T-cell (primary cell): ENCODE measurements around the gene SAFB2. TPM values are rescaled to one million over a fixed set of nuclear protein-coding genes. Genes with fewer than 3 reads are reported as not detected.
A peak's percentile ranks its signal among the peaks of the same experiment; 100 is the strongest.

Source experiments
- ATAC-seq, 4 experiments: fragments of 200-7000 bp in 3 of 4; fragments of 150-1000 bp in 1 of 4; cut with Tn5 transposase; replicated peaks in 1 of 4; 1 replicate in 3 of 4; 2 replicates in 1 of 4; pipeline ENCODE4 v1.10.0; 2021; ENCODE audit warnings: moderate library complexity in 3 of 4, mild to moderate bottlenecking in 2 of 4, moderate number of reproducible peaks in 1 of 4
- CTCF ChIA-PET, 2 donors: fragments of 300-600 bp; sonication (Branson Sonifier 250); formaldehyde crosslinking; loops; one replicate each; lab custom pipeline; 2022; ENCODE audit warnings: antibody characterized with exemption in 2 of 2; lab: Charles Lee
- POLR2A ChIA-PET, 2 donors: fragments of 300-600 bp; sonication (Branson Sonifier 250); formaldehyde crosslinking; loops; one replicate each; lab custom pipeline; 2022; ENCODE audit warnings: antibody characterized with exemption in 2 of 2; lab: Charles Lee
- DNase-seq, 35 experiments: peaks; one replicate each; pipeline versions ENCODE4 v3.0.0 to v3.0.0-alpha.2; 2013 to 2023
- H3K27ac ChIP-seq: one replicate; pipeline ENCODE4 v1.5.1; 2013; ENCODE audit warnings: low read length
- H3K27me3 ChIP-seq, 2 experiments: replicated peaks in 1 of 2; 1 replicate in 1 of 2; 2 replicates in 1 of 2; pipeline versions ENCODE4 v1.6.1 to v1.7.0; 2013; ENCODE audit warnings: low read length in 1 of 2, mixed read lengths in 1 of 2; ENCODE audit not compliant: control insufficient read depth in 2 of 2, insufficient read depth in 2 of 2; ENCODE audit errors: extremely low read depth in 1 of 2
- H3K36me3 ChIP-seq, 2 donors: 1 replicate in 1 of 2; 2 replicates in 1 of 2; pipeline versions ENCODE4 v1.6.1 to v1.7.0; 2013; ENCODE audit warnings: low read length in 1 of 2; ENCODE audit not compliant: control insufficient read depth in 2 of 2, insufficient read depth in 1 of 2; ENCODE audit errors: extremely low read depth in 1 of 2
- H3K4me1 ChIP-seq, 2 experiments: 1 replicate in 1 of 2; 2 replicates in 1 of 2; pipeline versions ENCODE4 v1.6.1 to v1.7.0; 2013; ENCODE audit warnings: low read length in 2 of 2, mixed read lengths in 1 of 2; ENCODE audit not compliant: insufficient read depth in 2 of 2, control insufficient read depth in 1 of 2; ENCODE audit errors: extremely low read depth in 1 of 2
- H3K4me3 ChIP-seq, 2 donors: 1 replicate in 1 of 2; 2 replicates in 1 of 2; pipeline versions ENCODE4 v1.5.1 to v1.7.0; 2013; ENCODE audit warnings: mild to moderate bottlenecking in 2 of 2, low read length in 1 of 2, moderate library complexity in 1 of 2; ENCODE audit not compliant: control insufficient read depth in 1 of 2; ENCODE audit errors: extremely low read depth in 1 of 2
- H3K9me3 ChIP-seq: 2 replicates; pipeline ENCODE4 v1.7.0; 2013
- H3K27ac Mint-ChIP-seq, 2 donors: one replicate each; pipeline ENCODE4 v1.8.0; 2020 to 2021; ENCODE audit warnings: mild to moderate bottlenecking in 2 of 2, mixed read lengths in 2 of 2
- H3K27me3 Mint-ChIP-seq, 2 donors: one replicate each; pipeline ENCODE4 v1.8.0; 2021 to 2022; ENCODE audit warnings: mixed read lengths in 2 of 2
- H3K36me3 Mint-ChIP-seq: one replicate; pipeline ENCODE4 v1.8.0; 2021; ENCODE audit warnings: mixed read lengths
- H3K4me1 Mint-ChIP-seq, 3 donors: one replicate each; pipeline ENCODE4 v1.8.0; 2020 to 2022; ENCODE audit warnings: mixed read lengths in 3 of 3, mild to moderate bottlenecking in 1 of 3
- H3K4me3 Mint-ChIP-seq, 3 donors: one replicate each; pipeline ENCODE4 v1.8.0; 2020 to 2022; ENCODE audit warnings: mild to moderate bottlenecking in 3 of 3, mixed read lengths in 3 of 3, moderate library complexity in 3 of 3
- H3K9me3 Mint-ChIP-seq, 3 donors: one replicate each; pipeline ENCODE4 v1.8.0; 2020 to 2022; ENCODE audit warnings: mixed read lengths in 3 of 3
- WGBS: methylation state at CpG from one replicate; pipeline ENCODE4 v1.1.5; 2013; ENCODE audit warnings: missing lambda C conversion rate; ENCODE audit not compliant: insufficient coverage; 5-methylcytosine and 5-hydroxymethylcytosine counted together
- total RNA-seq, 35 experiments: library from RNA in 6 of 35; stranded (reverse) in 6 of 35; fragments of 120-200 nt in 1 of 35; gene quantifications; one replicate each; pipeline versions ENCODE4 v1.2.1 to v1.2.4 and lab custom pipeline; 2013 to 2026

Gene SAFB2
- total RNA-seq, 5 donors from 2014 or later (not counting 1 experiment from before 2014, with no cell fraction given) = 222 to 253 (median 237) TPM

DNA sequence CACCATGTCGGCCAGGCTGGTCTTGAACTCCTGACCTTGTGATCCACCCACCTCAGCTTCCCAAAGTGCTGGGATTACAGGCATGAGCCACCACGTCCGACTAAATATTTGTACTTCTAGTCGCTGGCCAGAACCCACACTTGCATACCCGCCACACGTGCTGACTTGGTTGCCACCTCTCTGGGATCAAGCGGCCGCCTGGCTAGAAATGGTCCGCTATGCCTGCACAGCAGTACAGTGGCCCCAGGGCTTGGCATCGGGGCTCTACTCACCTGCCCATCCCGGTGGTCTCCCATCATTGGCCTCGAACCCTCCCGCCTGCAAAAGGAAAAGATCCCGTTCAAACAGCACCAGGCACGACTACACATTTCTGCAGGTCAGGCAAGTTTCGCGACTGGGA lies 31.1 kb downstream of the SAFB2 start:
- ChIA-PET POLR2A (no interaction called here), CTCF (no interaction called here)
- Mint-ChIP-seq H3K36me3 (peaks cover 57% of the 10 kb centered on the region), H3K27me3 (no peaks in the 10 kb centered on the region), H3K27ac (no peak overlapping the region), H3K4me3 (no peak overlapping the region), H3K4me1 (peaks cover 14 to 18% (median 18%) of the 10 kb centered on the region in 3 donors), H3K9me3 (no peaks in the 10 kb centered on the region)
- 95% methylated on average over 9 of the region's 17 CpGs for WGBS
- ATAC-seq = no peak
- Histone ChIP-seq H3K27ac (no peak overlapping the region), H3K4me3 (no peak overlapping the region), H3K27me3 (no peaks in the 10 kb centered on the region), H3K9me3 (no peaks in the 10 kb centered on the region), H3K4me1 (peaks cover 0 to 12% of the 10 kb centered on the region in 2 experiments), H3K36me3 (peaks cover 33 to 91% of the 10 kb centered on the region in 2 donors)
- DNase-seq = no peak

DNA sequence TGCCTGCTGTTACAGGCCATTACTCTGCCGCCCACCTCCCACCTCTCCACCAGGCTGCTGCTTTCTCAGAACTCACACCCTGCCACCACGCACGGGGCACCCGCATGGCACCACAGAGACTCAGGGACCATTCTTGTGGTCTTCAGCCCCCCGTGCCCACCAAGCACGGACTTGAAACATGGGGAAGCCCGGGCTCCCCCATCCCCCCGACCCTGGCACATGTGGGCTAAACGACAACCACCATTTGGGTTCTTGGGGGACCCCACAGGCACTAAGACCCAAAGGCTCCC lies 31.8 kb downstream of the SAFB2 start:
- ATAC-seq (no peak), DNase-seq (no peak)
- H3K27ac ChIP-seq = no peak overlapping the region
- no peak overlapping the region for H3K27ac Mint-ChIP-seq
- POLR2A ChIA-PET = no interaction called here
- 92% methylated on average over 9 of the region's 9 CpGs for WGBS
- no peak overlapping the region for H3K4me3 Mint-ChIP-seq
- peaks cover 18 to 24% (median 20%) of the 10 kb centered on the region in 3 donors for H3K4me1 Mint-ChIP-seq
- H3K9me3 ChIP-seq = no peaks in the 10 kb centered on the region
- peaks cover 54% of the 10 kb centered on the region for H3K36me3 Mint-ChIP-seq
- H3K4me1 ChIP-seq = peaks cover 0 to 19% of the 10 kb centered on the region in 2 experiments
- CTCF ChIA-PET = no interaction called here
- H3K4me3 ChIP-seq = no peak overlapping the region
- no peaks in the 10 kb centered on the region for H3K27me3 ChIP-seq
- H3K36me3 ChIP-seq = peaks cover 35 to 85% of the 10 kb centered on the region in 2 donors
- H3K27me3 Mint-ChIP-seq = no peaks in the 10 kb centered on the region
- no peaks in the 10 kb centered on the region for H3K9me3 Mint-ChIP-seq

DNA sequence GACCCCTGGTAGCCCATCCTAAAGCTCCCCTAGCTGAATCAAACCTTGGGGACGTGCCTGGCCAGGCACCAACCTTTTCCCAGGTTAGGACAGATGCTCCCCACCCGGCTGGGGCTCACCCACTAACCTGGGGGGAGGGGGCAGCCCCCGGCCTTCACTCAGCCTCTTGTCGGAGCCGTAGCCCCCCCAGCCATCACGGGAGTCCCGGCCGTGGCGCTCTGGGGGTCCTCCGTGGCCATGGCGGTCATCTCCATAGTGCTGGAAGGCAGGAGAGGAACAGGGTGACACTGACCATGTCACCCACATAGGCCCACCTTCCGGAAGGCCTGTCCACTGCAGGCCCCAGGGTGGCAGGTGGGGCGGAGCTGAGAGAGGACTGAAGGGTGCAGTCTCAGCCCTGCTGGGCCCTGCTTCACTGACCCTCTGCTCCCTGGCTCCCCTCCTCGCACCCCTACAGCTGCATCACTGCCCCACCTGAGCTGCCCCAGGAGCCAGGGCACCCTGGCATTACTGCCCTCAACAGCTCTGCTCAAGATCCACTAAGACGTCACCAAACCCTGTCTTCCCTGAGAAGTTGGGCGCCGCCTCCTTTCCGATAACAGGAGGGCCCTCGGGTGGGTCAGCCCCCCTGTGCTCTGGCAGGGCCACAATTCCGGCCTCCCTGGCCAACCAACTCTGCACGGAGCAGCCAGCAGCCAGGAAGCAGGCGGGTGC lies 32.3 kb downstream of the SAFB2 start:
- 97% methylated on average over 19 of the region's 22 CpGs for WGBS
- no peak overlapping the region for H3K4me3 Mint-ChIP-seq

DNA sequence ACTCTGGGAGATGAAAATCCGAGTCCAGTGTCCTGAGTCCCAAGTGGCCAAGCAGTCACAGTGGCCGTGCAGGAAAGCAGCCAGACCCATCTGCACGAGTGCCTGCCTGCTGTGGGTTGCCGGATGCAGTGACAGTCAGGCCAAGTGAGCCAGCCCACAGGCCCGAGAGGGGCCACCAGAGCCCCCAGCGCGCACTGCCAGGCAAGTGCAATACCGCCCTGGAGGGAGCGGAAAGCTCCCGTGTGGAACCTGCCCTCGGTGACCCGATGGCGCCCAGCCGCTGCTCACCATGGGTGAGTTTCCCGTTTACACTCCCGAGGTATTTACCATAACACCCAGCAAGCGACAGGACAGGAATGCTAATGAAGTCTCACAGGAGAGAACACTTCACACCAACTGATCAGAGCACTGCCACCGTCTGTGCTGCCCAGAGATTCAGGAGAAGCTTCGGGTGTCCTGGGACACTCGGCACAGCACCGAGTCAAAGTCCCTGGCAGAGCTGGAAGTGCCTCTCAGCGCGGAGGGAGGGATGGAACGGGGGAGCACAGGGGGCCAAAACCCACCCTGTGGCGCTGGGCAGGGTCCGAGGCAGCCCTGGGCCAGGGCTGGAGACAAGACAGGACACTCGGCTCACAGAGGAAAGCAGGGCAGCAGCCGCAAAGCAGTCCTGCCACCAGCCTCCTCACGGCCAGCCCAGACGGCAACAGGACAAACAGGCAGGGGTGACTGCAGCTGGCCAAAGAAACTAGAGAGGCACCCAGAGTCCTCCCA lies 33.5 kb downstream of the SAFB2 start:
- no peak overlapping the region for H3K27ac ChIP-seq
- ATAC-seq (no peak), DNase-seq (no peak)
- H3K27me3 ChIP-seq = no peaks in the 10 kb centered on the region
- H3K36me3 ChIP-seq = peaks cover 24 to 71% of the 10 kb centered on the region in 2 donors
- ChIA-PET CTCF (no interaction called here), POLR2A (interaction anchor here in 1 of 2 donors (0.5 kb wide), 1 partner anchor 9 kb away, joined by 7 read pairs; no protein-coding TSS in a partner anchor)
- Mint-ChIP-seq H3K4me1 (peaks cover 18 to 23% (median 19%) of the 10 kb centered on the region in 3 donors), H3K4me3 (no peak overlapping the region), H3K27me3 (no peaks in the 10 kb centered on the region), H3K9me3 (no peaks in the 10 kb centered on the region), H3K36me3 (peaks cover 46% of the 10 kb centered on the region), H3K27ac (no peak overlapping the region)
- WGBS = 94% methylated on average over 30 of the region's 30 CpGs
- H3K4me1 ChIP-seq = peaks cover 0 to 18% of the 10 kb centered on the region in 2 experiments
- no peak overlapping the region for H3K4me3 ChIP-seq
- H3K9me3 ChIP-seq = no peaks in the 10 kb centered on the region

More for the DNA sequence above, 32.3 kb downstream of the SAFB2 start:
- POLR2A ChIA-PET = interaction anchor here in 1 of 2 donors (0.6 kb wide), 1 partner anchor 600 kb away, joined by 3 read pairs; no protein-coding TSS in a partner anchor
- no peak for ATAC-seq
- Mint-ChIP-seq H3K36me3 (peaks cover 49% of the 10 kb centered on the region), H3K4me1 (peaks cover 19 to 26% (median 22%) of the 10 kb centered on the region in 3 donors), H3K27me3 (no peaks in the 10 kb centered on the region), H3K9me3 (no peaks in the 10 kb centered on the region), H3K27ac (no peak overlapping the region)
- CTCF ChIA-PET = no interaction called here
- Histone ChIP-seq H3K4me1 (peaks cover 0 to 20% of the 10 kb centered on the region in 2 experiments), H3K4me3 (no peak overlapping the region), H3K9me3 (no peaks in the 10 kb centered on the region), H3K36me3 (peaks cover 33 to 80% of the 10 kb centered on the region in 2 donors), H3K27me3 (no peaks in the 10 kb centered on the region), H3K27ac (no peak overlapping the region)
- no peak for DNase-seq

DNA sequence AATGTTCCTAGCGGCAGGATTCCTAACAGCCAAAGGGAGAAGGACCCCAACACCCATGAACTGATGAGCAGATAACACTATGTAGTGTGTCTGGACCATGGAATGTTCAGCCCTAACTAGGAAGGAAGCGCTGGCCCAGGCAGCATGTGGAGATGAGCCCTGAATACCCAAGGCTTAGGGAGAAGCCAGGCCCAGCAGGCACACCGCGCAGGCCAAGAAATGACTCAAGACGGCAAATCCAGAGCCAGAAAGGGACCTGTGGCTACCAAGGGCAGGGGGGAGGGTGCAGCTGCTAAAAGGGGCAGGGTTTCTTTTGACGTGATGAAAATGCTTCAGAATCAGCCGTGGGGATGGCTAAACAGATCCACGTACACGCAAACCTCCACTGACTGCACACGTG lies 34.1 kb downstream of the SAFB2 start:
- ATAC-seq (no peak), DNase-seq (no peak)
- H3K4me1 Mint-ChIP-seq = peaks cover 18 to 23% (median 19%) of the 10 kb centered on the region in 3 donors
- H3K36me3 Mint-ChIP-seq = peaks cover 44% of the 10 kb centered on the region
- Histone ChIP-seq H3K27ac (no peak overlapping the region), H3K36me3 (peaks cover 28 to 65% of the 10 kb centered on the region in 2 donors), H3K27me3 (no peaks in the 10 kb centered on the region), H3K4me3 (no peak overlapping the region), H3K4me1 (peaks cover 0 to 18% of the 10 kb centered on the region in 2 experiments), H3K9me3 (no peaks in the 10 kb centered on the region)
- H3K4me3 Mint-ChIP-seq = no peak overlapping the region
- H3K27me3 Mint-ChIP-seq = no peaks in the 10 kb centered on the region
- H3K27ac Mint-ChIP-seq = no peak overlapping the region
- POLR2A ChIA-PET = no interaction called here
- no peaks in the 10 kb centered on the region for H3K9me3 Mint-ChIP-seq
- CTCF ChIA-PET = no interaction called here
- WGBS = 95% methylated on average over 10 of the region's 10 CpGs

DNA sequence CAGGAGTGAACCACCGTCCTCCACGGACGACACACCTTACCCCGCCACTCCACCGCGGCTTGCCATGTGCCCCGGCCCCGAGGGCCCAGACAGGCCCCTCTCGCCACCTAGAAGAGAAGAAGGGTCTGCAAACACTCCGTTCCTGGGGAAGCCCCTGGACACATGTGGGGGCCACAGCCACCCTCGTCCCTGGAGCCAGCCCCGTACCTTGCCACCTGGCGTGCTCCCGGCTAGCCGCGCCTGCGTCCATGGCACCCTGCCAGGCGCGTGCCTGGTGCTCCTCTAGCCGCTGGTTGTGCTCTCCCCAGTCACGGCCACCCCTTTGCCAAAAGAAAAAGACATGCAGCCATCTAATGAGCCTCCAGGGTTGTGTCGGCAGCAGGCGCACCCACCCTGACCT lies 34.9 kb downstream of the SAFB2 start:
- H3K27ac Mint-ChIP-seq = peak overlapping the region in 1 of 2 donors; percentile 39
- DNase-seq (no peak), ATAC-seq (no peak)
- H3K4me1 Mint-ChIP-seq = peaks cover 18 to 23% (median 19%) of the 10 kb centered on the region in 3 donors
- no peak overlapping the region for H3K27ac ChIP-seq
- H3K4me1 ChIP-seq = peaks cover 0 to 18% of the 10 kb centered on the region in 2 experiments
- no peaks in the 10 kb centered on the region for H3K9me3 ChIP-seq
- H3K27me3 ChIP-seq = no peaks in the 10 kb centered on the region
- H3K4me3 ChIP-seq = no peak overlapping the region
- peaks cover 36% of the 10 kb centered on the region for H3K36me3 Mint-ChIP-seq
- 89% methylated on average over 23 of the region's 23 CpGs for WGBS
- H3K9me3 Mint-ChIP-seq = no peaks in the 10 kb centered on the region
- no peak overlapping the region for H3K4me3 Mint-ChIP-seq
- ChIA-PET CTCF (no interaction called here), POLR2A (no interaction called here)
- peaks cover 28 to 57% of the 10 kb centered on the region in 2 donors for H3K36me3 ChIP-seq
- H3K27me3 Mint-ChIP-seq = no peaks in the 10 kb centered on the region
